ENCODE results near the gene IGSF8. TPM values are rescaled to one million over a fixed set of nuclear protein-coding genes. Genes with fewer than 3 reads are reported as not detected.

The IGSF8 gene
- total RNA-seq, 1 experiment from 2014 or later = 18.8 TPM

- no peaks in the 10 kb centered on the region for H3K27me3 ChIP-seq (ENCODE audit: control insufficient read depth, insufficient read depth, low read length)
- H3K4me3 ChIP-seq (ENCODE audit: low read depth in 2 of 2, low read length in 2 of 2) = no peak overlapping the region
- BruUV-seq (replicated peaks) = no TSS peak
- CTCF ChIA-PET = no interaction called here
- no peak for TF ChIP-seq CTCF (IDR thresholded peaks at IDR 0.05)
- TF ChIP-seq POLR2AphosphoS5 (IDR thresholded peaks at IDR 0.05; ENCODE audit: low read depth, low read length) = no peak
- TF ChIP-seq TCF7L2 (IDR thresholded peaks at IDR 0.05; ENCODE audit: low read depth, low read length) = no peak
- TF ChIP-seq REST (IDR thresholded peaks at IDR 0.05; ENCODE audit: insufficient read depth in 1 of 2, low read depth in 2 of 2, low read length in 1 of 2) = no peak
- TF ChIP-seq SIN3A (IDR thresholded peaks at IDR 0.05; ENCODE audit: borderline replicate concordance, insufficient read depth, low read depth, low read length) = no peak
- H3K9me3 ChIP-seq (ENCODE audit: control insufficient read depth, insufficient read depth, low read depth, low read length) = no peaks in the 10 kb centered on the region
- no peak for ATAC-seq
- H3K27ac ChIP-seq (ENCODE audit: low read length) = no peak overlapping the region
- no peaks in the 10 kb centered on the region for H3K4me1 ChIP-seq (ENCODE audit: control insufficient read depth, insufficient read depth, low read length)
- in situ Hi-C loops (cut with HindIII; ENCODE audit: low pct_unique_long_range_greater_than_20kb, low sequenced_read_pairs) = no loop called here
- H3K36me3 ChIP-seq (ENCODE audit: control insufficient read depth, insufficient read depth, low read length) = no peaks in the 10 kb centered on the region
- intact Hi-C loops (cut with micrococcal nuclease; ENCODE audit: unreplicated experiment) = no loop called here
- no peak for DNase-seq (ENCODE audit: low read depth, low spot score)
- POLR2A ChIA-PET = no interaction called here
Measured at GRCh38 chr1:160130939-160131338, 32.5 kb upstream of the IGSF8 start.

- no peaks in the 10 kb centered on the region for H3K9me3 ChIP-seq (ENCODE audit: control insufficient read depth, insufficient read depth, low read depth, low read length)
- POLR2A ChIA-PET = no interaction called here
- H3K4me3 ChIP-seq (ENCODE audit: low read depth in 2 of 2, low read length in 2 of 2) = no peak overlapping the region
- DNase-seq (ENCODE audit: low read depth, low spot score) (no peak), ATAC-seq (no peak)
- TF ChIP-seq TCF7L2 (IDR thresholded peaks at IDR 0.05; ENCODE audit: low read depth, low read length) (no peak), REST (IDR thresholded peaks at IDR 0.05; ENCODE audit: insufficient read depth in 1 of 2, low read depth in 2 of 2, low read length in 1 of 2) (no peak), CTCF (IDR thresholded peaks at IDR 0.05) (no peak), POLR2AphosphoS5 (IDR thresholded peaks at IDR 0.05; ENCODE audit: low read depth, low read length) (no peak), SIN3A (IDR thresholded peaks at IDR 0.05; ENCODE audit: borderline replicate concordance, insufficient read depth, low read depth, low read length) (no peak)
- BruUV-seq (replicated peaks) = no TSS peak
- no peaks in the 10 kb centered on the region for H3K27me3 ChIP-seq (ENCODE audit: control insufficient read depth, insufficient read depth, low read length)
- in situ Hi-C loops (cut with HindIII; ENCODE audit: low pct_unique_long_range_greater_than_20kb, low sequenced_read_pairs) = no loop called here
- no peaks in the 10 kb centered on the region for H3K4me1 ChIP-seq (ENCODE audit: control insufficient read depth, insufficient read depth, low read length)
- intact Hi-C loops (cut with micrococcal nuclease; ENCODE audit: unreplicated experiment) = no loop called here
- CTCF ChIA-PET = no interaction called here
- H3K36me3 ChIP-seq (ENCODE audit: control insufficient read depth, insufficient read depth, low read length) = no peaks in the 10 kb centered on the region
- H3K27ac ChIP-seq (ENCODE audit: low read length) = no peak overlapping the region
Measured at GRCh38 chr1:160130486-160130885, 32.1 kb upstream of the IGSF8 start.
